Epidermal melanocyte (primary cell): ENCODE measurements around the gene NCAPD3.
"Not testable (repeated sequence)": the region's sequence is repeated elsewhere in the genome, so short reads cannot be mapped to it uniquely, and the experiment has no call there.

Experiments
- DNase-seq: peaks from one replicate; pipeline ENCODE4 v3.0.0; 2011; ENCODE audit warnings: low spot score; ENCODE audit not compliant: insufficient read length

The NCAPD3 gene

GRCh38 chr11:134228625-134229024 lies 4.9 kb upstream of the NCAPD3 start:
- DNase-seq, result no peak

DNA sequence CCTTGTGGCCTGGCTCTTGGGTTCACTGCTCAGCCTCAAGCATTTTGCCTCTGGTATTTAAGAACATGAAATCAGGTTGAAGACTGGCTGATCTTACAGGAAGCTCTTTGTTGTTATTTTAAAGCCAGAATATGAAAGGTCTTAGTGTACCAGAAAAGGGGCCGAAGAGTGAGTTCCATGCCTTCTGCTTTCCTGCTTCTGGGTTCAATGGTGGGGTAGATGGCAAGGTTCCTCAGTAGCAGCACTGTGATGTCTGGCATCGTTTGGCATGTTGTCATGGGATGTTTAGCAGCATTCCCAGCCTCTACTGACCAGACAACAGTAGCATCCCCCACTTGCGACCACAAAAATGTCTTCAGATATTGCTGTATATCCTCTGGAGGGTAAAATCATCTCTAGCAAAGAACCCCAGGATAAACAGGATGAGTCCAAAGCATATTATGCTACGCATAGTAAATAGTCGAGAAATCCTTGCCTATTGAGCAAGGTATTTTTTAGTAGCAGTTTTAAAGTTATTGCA lies 3.1 kb upstream of the NCAPD3 start:
- DNase-seq, result no peak

- DNase-seq, result no peak
Observed at GRCh38 chr11:134224710-134225664, 1.2 kb upstream of the NCAPD3 start.

DNA sequence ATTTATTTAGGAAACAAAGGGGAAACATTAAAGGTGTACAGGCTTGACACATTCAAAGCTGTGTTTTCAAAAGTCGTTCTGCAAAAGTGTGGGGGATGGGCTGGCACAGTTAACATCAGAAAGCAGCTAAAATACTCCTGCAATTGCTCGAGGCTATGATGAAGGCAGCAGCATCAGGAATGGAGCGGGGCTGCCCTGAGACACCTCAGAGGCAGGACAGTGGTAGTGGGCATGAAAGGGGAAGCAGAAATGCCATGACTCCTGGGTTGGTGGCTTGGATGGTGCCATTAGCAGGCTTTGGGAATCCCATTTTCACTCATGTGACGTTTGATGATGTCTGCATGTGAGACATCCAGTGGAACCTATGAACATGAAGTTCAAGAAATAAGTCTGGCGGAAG lies 646 bp downstream of the NCAPD3 start:
- DNase-seq, result no peak

- no peak for DNase-seq
Observed at GRCh38 chr11:134216816-134217215, 7.0 kb downstream of the NCAPD3 start.

DNA sequence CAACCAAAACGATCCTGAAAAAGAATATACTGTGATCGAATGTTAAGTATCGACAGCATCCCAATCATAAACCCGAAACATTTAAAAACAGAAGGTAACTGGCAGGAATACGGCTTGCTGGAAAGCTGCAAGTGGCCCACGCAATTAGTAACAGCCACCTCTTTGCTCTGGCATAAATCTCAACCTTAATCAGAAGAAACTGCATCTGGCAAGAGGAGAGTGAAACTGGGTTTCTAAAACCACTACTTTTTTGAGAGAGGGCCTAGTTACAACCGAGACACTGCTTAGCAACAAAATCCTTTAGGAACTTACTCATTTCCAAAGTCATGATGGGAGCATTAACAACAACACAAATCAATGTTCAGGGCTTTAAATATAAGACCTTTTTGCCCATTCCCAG lies 7.9 kb downstream of the NCAPD3 start:
- DNase-seq, result no peak

DNA sequence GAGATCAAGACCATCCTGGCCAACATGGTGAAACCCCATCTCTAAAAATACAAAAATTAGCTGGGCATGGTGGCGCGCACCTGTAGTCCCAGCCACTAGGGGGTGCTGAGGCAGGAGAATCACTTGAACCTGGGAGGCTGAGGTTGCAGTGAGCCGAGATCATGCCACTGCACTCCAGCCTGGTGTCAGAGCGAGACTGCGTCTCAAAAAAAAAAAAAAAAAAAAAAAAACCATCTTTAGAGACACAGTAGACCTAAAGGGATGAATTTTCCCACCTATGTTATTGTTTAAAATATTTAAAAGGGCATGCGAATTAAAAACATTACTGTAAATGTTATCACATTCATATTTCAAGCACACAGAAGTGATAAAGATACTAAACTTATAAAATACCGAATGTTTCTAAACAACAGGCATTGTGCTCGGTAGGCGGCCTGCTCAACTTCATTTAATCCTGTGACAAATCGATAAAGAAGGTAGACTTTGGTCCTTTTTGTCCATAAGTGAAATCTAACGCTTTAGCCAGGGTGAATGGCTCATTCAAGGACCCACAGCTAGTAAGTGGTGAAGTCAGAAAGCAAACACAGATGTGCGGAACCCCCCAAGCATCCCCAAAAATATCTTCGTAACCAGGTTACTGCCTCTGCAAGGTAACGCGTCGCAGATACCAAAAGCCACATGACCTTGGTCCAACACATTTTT lies 16.1 kb downstream of the NCAPD3 start:
- DNase-seq, result no peak

GRCh38 chr11:134206185-134206584 lies 17.6 kb downstream of the NCAPD3 start:
- no peak for DNase-seq

DNA sequence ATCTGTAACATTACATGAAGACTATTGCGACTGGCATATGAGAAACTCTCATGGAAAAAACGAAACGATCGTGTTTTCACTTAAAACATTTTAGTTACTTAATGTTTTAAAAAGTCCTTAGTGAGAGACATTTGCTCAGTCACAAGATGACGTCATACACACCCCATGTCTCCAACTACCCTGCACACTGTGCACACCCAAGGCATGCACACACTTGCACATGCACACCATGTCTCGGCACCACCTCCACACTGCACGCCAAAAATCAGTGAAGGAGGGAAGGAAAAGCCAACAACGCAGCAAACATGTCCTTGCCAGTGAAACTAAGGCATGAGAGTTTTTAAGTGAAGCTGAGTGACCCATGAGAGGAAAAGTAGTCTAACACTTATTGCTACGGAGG lies 18.0 kb downstream of the NCAPD3 start:
- DNase-seq, result no peak

- DNase-seq, result no peak
Observed at GRCh38 chr11:134202661-134203060, 21.1 kb downstream of the NCAPD3 start.

- no peak for DNase-seq
Observed at GRCh38 chr11:134200688-134201087, 23.1 kb downstream of the NCAPD3 start.

- no peak for DNase-seq
Observed at GRCh38 chr11:134199531-134199930, 24.2 kb downstream of the NCAPD3 start.

DNA sequence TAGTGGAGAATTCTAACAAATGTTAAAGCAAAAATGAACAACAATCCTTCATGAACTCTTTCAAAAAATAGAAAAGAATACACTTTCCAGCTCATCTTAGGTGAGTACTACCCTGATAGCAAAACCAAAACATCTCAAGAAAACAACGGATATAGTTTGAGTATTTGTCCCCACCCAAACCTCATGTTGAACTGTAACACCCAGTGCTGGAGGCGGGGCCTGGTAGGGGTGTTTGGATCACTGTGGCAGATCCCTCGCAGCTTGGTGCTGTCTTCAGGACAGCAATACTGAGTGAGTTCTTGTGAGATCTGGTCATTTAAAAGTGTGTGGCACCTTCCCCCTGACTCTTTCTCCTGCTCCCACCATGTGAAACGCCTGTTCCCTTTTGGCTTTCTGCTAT lies 27.0 kb downstream of the NCAPD3 start:
- DNase-seq, result no peak

- not testable (repeated sequence) for DNase-seq
Observed at GRCh38 chr11:134188092-134188491, 35.7 kb downstream of the NCAPD3 start.

DNA sequence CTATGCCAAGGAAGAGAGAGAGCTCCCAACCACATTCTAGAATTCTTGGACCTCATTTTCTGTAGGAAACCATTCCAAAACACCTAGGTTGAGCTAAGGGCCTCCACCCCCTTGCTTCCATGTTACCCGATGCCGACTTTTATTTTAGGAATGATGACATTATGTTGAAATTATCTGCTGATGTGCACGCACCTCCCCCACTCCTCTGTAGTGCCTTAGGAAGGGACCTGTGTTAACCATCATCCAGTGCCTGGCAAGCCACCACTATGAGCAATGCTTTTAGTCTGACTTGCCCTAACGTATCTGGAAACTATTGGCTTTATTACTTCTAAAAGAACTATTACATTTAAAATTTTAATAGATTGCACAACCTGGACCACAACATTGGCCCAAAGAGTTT lies 42.1 kb downstream of the NCAPD3 start:
- no peak for DNase-seq

GRCh38 chr11:134178032-134178674 lies 45.6 kb downstream of the NCAPD3 start:
- no peak for DNase-seq

- DNase-seq, result no peak
Observed at GRCh38 chr11:134176284-134176683, 47.5 kb downstream of the NCAPD3 start.

DNA sequence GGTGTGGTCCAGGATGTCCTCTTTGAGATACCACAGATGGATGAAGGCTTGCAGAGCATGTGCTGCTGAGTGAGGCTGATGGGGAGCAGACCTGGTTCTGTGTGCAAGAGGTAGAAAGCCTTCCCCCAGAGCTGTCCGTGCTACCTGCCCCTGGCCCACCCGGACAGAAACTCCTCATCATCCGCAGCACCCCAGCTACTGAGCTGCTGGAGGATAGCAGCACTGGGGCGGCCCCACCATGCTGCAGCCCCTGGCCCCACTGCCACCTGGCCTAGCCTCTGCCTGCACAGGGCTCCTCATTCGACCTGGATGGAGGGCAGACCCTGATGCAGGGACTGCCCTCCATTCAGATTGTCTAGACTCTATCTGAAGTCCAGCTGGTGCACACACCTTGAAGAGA lies 50.5 kb downstream of the NCAPD3 start:
- no peak for DNase-seq

DNA sequence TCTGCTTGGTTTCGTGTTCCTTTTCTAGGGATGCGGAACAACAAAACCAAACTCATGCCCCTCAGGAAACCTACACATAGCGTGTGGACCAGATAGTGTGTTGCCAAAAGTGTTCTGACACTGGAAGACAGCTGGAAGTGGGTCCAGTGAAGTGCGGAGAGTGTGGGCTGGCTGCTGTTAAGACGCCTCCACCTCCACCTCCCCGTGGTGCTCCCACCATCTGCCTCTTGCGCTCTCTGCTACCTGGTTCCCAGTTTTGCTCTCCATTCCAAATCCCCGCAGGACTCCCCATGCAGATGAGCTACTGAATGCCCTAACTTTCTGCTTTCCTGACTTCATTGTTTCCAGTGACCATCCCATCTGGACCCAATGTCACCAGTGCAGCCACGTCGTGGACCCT lies 51.8 kb downstream of the NCAPD3 start:
- no peak for DNase-seq

DNA sequence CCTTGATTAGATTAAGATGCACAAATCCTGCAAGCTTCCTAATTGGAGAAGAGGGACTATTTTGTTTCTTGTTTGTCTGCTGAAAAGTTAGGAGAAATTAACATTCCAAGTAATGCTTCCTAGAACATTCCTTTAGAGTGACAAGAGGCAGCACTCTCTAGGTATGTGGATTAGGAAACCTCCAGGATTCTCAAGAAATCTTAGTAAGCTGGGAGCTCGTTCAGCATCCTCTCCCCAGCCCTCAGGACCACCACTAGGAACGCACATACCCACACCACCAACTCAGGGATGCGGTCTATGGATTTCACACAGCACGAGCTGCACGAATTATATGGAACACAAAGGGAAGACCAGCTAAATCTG lies 52.9 kb downstream of the NCAPD3 start:
- no peak for DNase-seq

- DNase-seq, result no peak
Observed at GRCh38 chr11:134170177-134170918, 53.4 kb downstream of the NCAPD3 start.
